ENCODE results near the gene CD248.

Gene CD248

GRCh38 chr11:66341502-66342126 lies 24.8 kb upstream of the CD248 start:
- DNase-seq (ENCODE audit: low read depth in 2 of 2) = no peak

- no peak for DNase-seq (ENCODE audit: low read depth in 2 of 2)
Measured at GRCh38 chr11:66340596-66341501, 24.0 kb upstream of the CD248 start.

GRCh38 chr11:66339686-66340483 lies 23.0 kb upstream of the CD248 start:
- no peak for DNase-seq (ENCODE audit: low read depth in 2 of 2)

GRCh38 chr11:66339162-66339675 lies 22.4 kb upstream of the CD248 start:
- DNase-seq (ENCODE audit: low read depth in 2 of 2) = no peak

- DNase-seq (ENCODE audit: low read depth in 2 of 2) = no peak
Measured at GRCh38 chr11:66338276-66339161, 21.7 kb upstream of the CD248 start.

GRCh38 chr11:66337103-66337899 lies 20.5 kb upstream of the CD248 start:
- DNase-seq (ENCODE audit: low read depth in 2 of 2) = no peak

- DNase-seq (ENCODE audit: low read depth in 2 of 2) = peak in 1 of 2 donors; percentile 47
Measured at GRCh38 chr11:66336234-66337102, 19.6 kb upstream of the CD248 start, which contains the start of gene RIN1. Gene RIN1, minus strand, starts transcription at chr11:66336434. Its CDS starts 32 bp downstream, at chr11:66336402.

- DNase-seq (ENCODE audit: low read depth in 2 of 2) = no peak
Measured at GRCh38 chr11:66335531-66336233, 18.8 kb upstream of the CD248 start.

- no peak for DNase-seq (ENCODE audit: low read depth in 2 of 2)
Measured at GRCh38 chr11:66334605-66335442, 18.0 kb upstream of the CD248 start.

GRCh38 chr11:66333896-66334604 lies 17.2 kb upstream of the CD248 start:
- DNase-seq (ENCODE audit: low read depth in 2 of 2) = no peak

- DNase-seq (ENCODE audit: low read depth in 2 of 2) = no peak
Measured at GRCh38 chr11:66333220-66333877, 16.5 kb upstream of the CD248 start.

- DNase-seq (ENCODE audit: low read depth in 2 of 2) = no peak
Measured at GRCh38 chr11:66332371-66333219, 15.8 kb upstream of the CD248 start.

GRCh38 chr11:66331542-66332370 lies 14.9 kb upstream of the CD248 start:
- DNase-seq (ENCODE audit: low read depth in 2 of 2) = no peak

GRCh38 chr11:66330931-66331330 lies 14.1 kb upstream of the CD248 start:
- DNase-seq (ENCODE audit: low read depth in 2 of 2) = no peak
